Lung (tissue), 12 donors: ENCODE data around the gene TTC28. TPM values are rescaled to one million over a fixed set of nuclear protein-coding genes. Genes with fewer than 3 reads are reported as not detected.

Experiments
- ATAC-seq: fragments of 200-7000 bp; cut with Tn5 transposase; one replicate; pipeline ENCODE4 v1.9.1; 2020; ENCODE audit warnings: moderate number of reproducible peaks; ENCODE audit not compliant: insufficient read depth, low FRiP score
- DNase-seq, 3 donors: peaks; one replicate each; pipeline ENCODE4 v3.0.0-alpha.2; 2013 to 2017
- H3K27ac ChIP-seq, 2 donors: one replicate each; pipeline ENCODE4 v1.5.1; 2013; ENCODE audit warnings: mild to moderate bottlenecking in 2 of 2, moderate library complexity in 2 of 2, control low read depth in 1 of 2, inconsistent platforms in 1 of 2, low read depth in 1 of 2, low read length in 1 of 2
- H3K27me3 ChIP-seq, 3 donors: one replicate each; pipeline ENCODE4 v1.5.1; 2013; ENCODE audit warnings: low read length in 2 of 3; ENCODE audit not compliant: control insufficient read depth in 3 of 3, insufficient read depth in 3 of 3
- H3K36me3 ChIP-seq, 4 donors: one replicate each; pipeline ENCODE4 v1.5.1; 2013; ENCODE audit warnings: low read length in 4 of 4, mild to moderate bottlenecking in 1 of 4, moderate library complexity in 1 of 4; ENCODE audit not compliant: control insufficient read depth in 4 of 4, insufficient read depth in 4 of 4
- H3K4me1 ChIP-seq, 5 donors: one replicate each; pipeline ENCODE4 v1.5.1; 2013; ENCODE audit warnings: low read length in 5 of 5, mild to moderate bottlenecking in 2 of 5, moderate library complexity in 1 of 5; ENCODE audit not compliant: control insufficient read depth in 5 of 5, insufficient read depth in 5 of 5
- H3K4me3 ChIP-seq: one replicate; pipeline ENCODE4 v1.5.1; 2013; ENCODE audit warnings: mild to moderate bottlenecking, control low read depth, moderate library complexity
- H3K9ac ChIP-seq, 2 donors: one replicate each; pipeline ENCODE4 v1.5.1; 2013; ENCODE audit warnings: low read length in 2 of 2, control low read depth in 1 of 2; ENCODE audit not compliant: insufficient read depth in 1 of 2
- H3K9me3 ChIP-seq, 4 donors: one replicate each; pipeline ENCODE4 v1.5.1; 2013; ENCODE audit warnings: low read length in 3 of 4, mild to moderate bottlenecking in 1 of 4, moderate library complexity in 1 of 4; ENCODE audit not compliant: control insufficient read depth in 4 of 4, insufficient read depth in 3 of 4
- CTCF ChIP-seq: IDR thresholded peaks from 2 replicates; pipeline ENCODE4 v1.5.1; 2012; ENCODE audit warnings: mild to moderate bottlenecking; ENCODE audit errors: control extremely low read depth, extremely low read depth
- WGBS, 2 donors: extraction: QIAGEN DNeasy Blood & Tissue Kit; methylation state at CpG; one replicate each; pipeline ENCODE4 v1.1.7; 2013; 5-methylcytosine and 5-hydroxymethylcytosine counted together
- polyA plus RNA-seq, 2 donors: library from polyadenylated mRNA; stranded (reverse); fragments of 200-250 nt; gene quantifications; one replicate each; pipeline ENCODE4 v1.2.1, GENCODE V29; 2013
- total RNA-seq, 2 donors: library from RNA; depleted of rRNA in 1 of 2; stranded (reverse); fragments of >200 nt in 1 of 2; gene quantifications; one replicate each; pipeline ENCODE4 v1.2.1, GENCODE V29; 2014 to 2021
- donor health status: control.
- donor health status: control.
- donor health status: Bipolar disorder and iron deficiency.
- donor health status: healthy.
- donor health status: DM: yes; HTN: yes; CAD: no.

Gene TTC28
- total and polyA plus RNA-seq, 4 donors: 4.7 to 72.2 (median 24.8) TPM

- TF ChIP-seq CTCF: no peak
- Histone ChIP-seq H3K4me3 (no peak overlapping the region), H3K27ac (no peak overlapping the region), H3K36me3 (no peaks in the 10 kb centered on the region), H3K4me1 (peaks cover 0 to 7% (median 2%) of the 10 kb centered on the region in 5 donors), H3K9me3 (no peaks in the 10 kb centered on the region), H3K9ac (no peak overlapping the region), H3K27me3 (no peaks in the 10 kb centered on the region)
- no peak for ATAC-seq
- WGBS, 2 donors: 79 to 98% methylated on average over 3 of the region's 3 CpGs
- DNase-seq: no peak
These were observed 492.0 kb downstream of the TTC28 start for GRCh38 chr22:28187612-28188011.

GRCh38 chr22:28186641-28187040 lies 493.0 kb downstream of the TTC28 start:
- WGBS, 2 donors: 79 to 86% methylated on average over 3 of the region's 3 CpGs
- Histone ChIP-seq H3K27ac (no peak overlapping the region), H3K4me1 (peaks cover 0 to 13% (median 2%) of the 10 kb centered on the region in 5 donors), H3K4me3 (no peak overlapping the region), H3K9me3 (no peaks in the 10 kb centered on the region), H3K27me3 (no peaks in the 10 kb centered on the region), H3K9ac (no peak overlapping the region), H3K36me3 (no peaks in the 10 kb centered on the region)
- ATAC-seq (no peak), DNase-seq (no peak)
- no peak for TF ChIP-seq CTCF

GRCh38 chr22:28185130-28185529 lies 494.5 kb downstream of the TTC28 start:
- Histone ChIP-seq H3K4me1 (peaks cover 0 to 16% (median 9%) of the 10 kb centered on the region in 5 donors), H3K27ac (no peak overlapping the region), H3K27me3 (no peaks in the 10 kb centered on the region), H3K9ac (no peak overlapping the region), H3K4me3 (no peak overlapping the region), H3K36me3 (no peaks in the 10 kb centered on the region), H3K9me3 (no peaks in the 10 kb centered on the region)
- ATAC-seq: no peak
- no peak for TF ChIP-seq CTCF
- 94% methylated on average over 4 of the region's 4 CpGs for WGBS, 2 donors
- DNase-seq: no peak
